ENCODE data around the gene IGSF21. TPM values are rescaled to one million over a fixed set of nuclear protein-coding genes. Genes with fewer than 3 reads are reported as not detected.
A peak's percentile ranks its signal among the peaks of the same experiment; 100 is the strongest.

IGSF21 gene
- total and polyA plus RNA-seq, 2 donors from 2014 or later: 1.4 to 6.6 TPM

GRCh38 chr1:18387307-18387706 lies 279.7 kb downstream of the IGSF21 start:
- no peak overlapping the region for H3K27ac ChIP-seq (ENCODE audit: low read depth in 2 of 2, low read length in 2 of 2)
- no peaks in the 10 kb centered on the region for H3K9me3 ChIP-seq (ENCODE audit: control insufficient read depth in 2 of 3, insufficient read depth in 1 of 3, low read length in 3 of 3)
- H3K4me3 ChIP-seq (ENCODE audit: low read length in 3 of 3): no peak overlapping the region
- no peaks in the 10 kb centered on the region for H3K36me3 ChIP-seq (ENCODE audit: control insufficient read depth in 2 of 3, insufficient read depth in 3 of 3, low read length in 3 of 3)
- intact Hi-C loops (cut with DNase I): no loop called here
- DNase-seq: peak in 1 of 5 donors; percentile 12
- no peak overlapping the region for H3K9ac ChIP-seq (ENCODE audit: low read length in 3 of 3)
- H3K4me1 ChIP-seq (ENCODE audit: control insufficient read depth in 2 of 3, insufficient read depth in 2 of 3, low read depth in 1 of 3, low read length in 3 of 3): peaks cover 0 to 5% (median 0%) of the 10 kb centered on the region in 3 donors
- H3K27me3 ChIP-seq (ENCODE audit: control insufficient read depth, insufficient read depth, low read length): no peaks in the 10 kb centered on the region
- FAIRE-seq: no peak
- TF ChIP-seq, protein P1, sequence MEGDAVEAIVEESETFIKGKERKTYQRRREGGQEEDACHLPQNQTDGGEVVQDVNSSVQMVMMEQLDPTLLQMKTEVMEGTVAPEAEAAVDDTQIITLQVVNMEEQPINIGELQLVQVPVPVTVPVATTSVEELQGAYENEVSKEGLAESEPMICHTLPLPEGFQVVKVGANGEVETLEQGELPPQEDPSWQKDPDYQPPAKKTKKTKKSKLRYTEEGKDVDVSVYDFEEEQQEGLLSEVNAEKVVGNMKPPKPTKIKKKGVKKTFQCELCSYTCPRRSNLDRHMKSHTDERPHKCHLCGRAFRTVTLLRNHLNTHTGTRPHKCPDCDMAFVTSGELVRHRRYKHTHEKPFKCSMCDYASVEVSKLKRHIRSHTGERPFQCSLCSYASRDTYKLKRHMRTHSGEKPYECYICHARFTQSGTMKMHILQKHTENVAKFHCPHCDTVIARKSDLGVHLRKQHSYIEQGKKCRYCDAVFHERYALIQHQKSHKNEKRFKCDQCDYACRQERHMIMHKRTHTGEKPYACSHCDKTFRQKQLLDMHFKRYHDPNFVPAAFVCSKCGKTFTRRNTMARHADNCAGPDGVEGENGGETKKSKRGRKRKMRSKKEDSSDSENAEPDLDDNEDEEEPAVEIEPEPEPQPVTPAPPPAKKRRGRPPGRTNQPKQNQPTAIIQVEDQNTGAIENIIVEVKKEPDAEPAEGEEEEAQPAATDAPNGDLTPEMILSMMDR (IDR thresholded peaks at IDR 0.05; ENCODE audit: borderline replicate concordance, extremely low read depth, insufficient read depth): no peak

GRCh38 chr1:18390953-18391352 lies 283.4 kb downstream of the IGSF21 start:
- Histone ChIP-seq H3K9me3 (ENCODE audit: control insufficient read depth in 2 of 3, insufficient read depth in 1 of 3, low read length in 3 of 3) (no peaks in the 10 kb centered on the region), H3K4me1 (ENCODE audit: control insufficient read depth in 2 of 3, insufficient read depth in 2 of 3, low read depth in 1 of 3, low read length in 3 of 3) (no peaks in the 10 kb centered on the region), H3K36me3 (ENCODE audit: control insufficient read depth in 2 of 3, insufficient read depth in 3 of 3, low read length in 3 of 3) (no peaks in the 10 kb centered on the region), H3K27me3 (ENCODE audit: control insufficient read depth, insufficient read depth, low read length) (no peaks in the 10 kb centered on the region), H3K4me3 (ENCODE audit: low read length in 3 of 3) (no peak overlapping the region), H3K9ac (ENCODE audit: low read length in 3 of 3) (no peak overlapping the region), H3K27ac (ENCODE audit: low read depth in 2 of 2, low read length in 2 of 2) (no peak overlapping the region)
- no peak for FAIRE-seq
- TF ChIP-seq, protein P1 (IDR thresholded peaks at IDR 0.05; ENCODE audit: borderline replicate concordance, extremely low read depth, insufficient read depth): no peak
- intact Hi-C loops (cut with DNase I): no loop called here
- DNase-seq: no peak

- TF ChIP-seq, protein P1 (IDR thresholded peaks at IDR 0.05; ENCODE audit: borderline replicate concordance, extremely low read depth, insufficient read depth): no peak
- H3K4me1 ChIP-seq (ENCODE audit: control insufficient read depth in 2 of 3, insufficient read depth in 2 of 3, low read depth in 1 of 3, low read length in 3 of 3): no peaks in the 10 kb centered on the region
- no peak overlapping the region for H3K4me3 ChIP-seq (ENCODE audit: low read length in 3 of 3)
- no peaks in the 10 kb centered on the region for H3K9me3 ChIP-seq (ENCODE audit: control insufficient read depth in 2 of 3, insufficient read depth in 1 of 3, low read length in 3 of 3)
- intact Hi-C loops (cut with DNase I): no loop called here
- FAIRE-seq: no peak
- DNase-seq: no peak
- no peaks in the 10 kb centered on the region for H3K27me3 ChIP-seq (ENCODE audit: control insufficient read depth, insufficient read depth, low read length)
- no peak overlapping the region for H3K9ac ChIP-seq (ENCODE audit: low read length in 3 of 3)
- H3K27ac ChIP-seq (ENCODE audit: low read depth in 2 of 2, low read length in 2 of 2): no peak overlapping the region
- H3K36me3 ChIP-seq (ENCODE audit: control insufficient read depth in 2 of 3, insufficient read depth in 3 of 3, low read length in 3 of 3): no peaks in the 10 kb centered on the region
Measured at GRCh38 chr1:18394563-18395156, 287.1 kb downstream of the IGSF21 start.
